T-helper 1 cell treated with Interleukin-12 subunit alpha and Interleukin-12 subunit beta and Interleukin-4 antibody, amounts not matched to agents 30 μg/mL and 1 μg/mL, for 36 hours (primary cell): Measurements from ENCODE around the gene FSTL5.

ENCODE experiments used
- H3K27ac Mint-ChIP-seq: one replicate; pipeline ENCODE4 v1.8.0; 2021; ENCODE audit warnings: mild to moderate bottlenecking, mixed read lengths
- H3K27me3 Mint-ChIP-seq: one replicate; pipeline ENCODE4 v1.8.0; 2021; ENCODE audit warnings: low read depth, mixed read lengths
- H3K36me3 Mint-ChIP-seq: one replicate; pipeline ENCODE4 v1.8.0; 2021; ENCODE audit warnings: low read depth, mixed read lengths
- H3K4me1 Mint-ChIP-seq: one replicate; pipeline ENCODE4 v1.8.0; 2021; ENCODE audit warnings: low read depth, mixed read lengths
- H3K4me3 Mint-ChIP-seq: one replicate; pipeline ENCODE4 v1.8.0; 2021; ENCODE audit warnings: mild to moderate bottlenecking, moderate library complexity, mixed read lengths
- H3K9me3 Mint-ChIP-seq: one replicate; pipeline ENCODE4 v1.8.0; 2021; ENCODE audit warnings: mixed read lengths

The FSTL5 gene

GRCh38 chr4:161448550-161449180 is 715.1 kb downstream of the FSTL5 start:
- no peaks in the 10 kb centered on the region for H3K9me3 Mint-ChIP-seq
- H3K27me3 Mint-ChIP-seq: no peaks in the 10 kb centered on the region
- no peak overlapping the region for H3K27ac Mint-ChIP-seq
- no peak overlapping the region for H3K4me3 Mint-ChIP-seq
- no peaks in the 10 kb centered on the region for H3K36me3 Mint-ChIP-seq
- H3K4me1 Mint-ChIP-seq: no peaks in the 10 kb centered on the region

- Mint-ChIP-seq H3K4me1 (no peaks in the 10 kb centered on the region), H3K27me3 (no peaks in the 10 kb centered on the region), H3K4me3 (no peak overlapping the region)
These were observed 719.2 kb downstream of the FSTL5 start for GRCh38 chr4:161444626-161445025.

GRCh38 chr4:161442921-161443320 is 720.9 kb downstream of the FSTL5 start:
- Mint-ChIP-seq H3K27me3 (no peaks in the 10 kb centered on the region), H3K4me3 (no peak overlapping the region), H3K36me3 (no peaks in the 10 kb centered on the region), H3K4me1 (no peaks in the 10 kb centered on the region), H3K27ac (no peak overlapping the region), H3K9me3 (no peaks in the 10 kb centered on the region)

More at GRCh38 chr4:161444626-161445025, 719.2 kb downstream of the FSTL5 start:
- no peaks in the 10 kb centered on the region for H3K9me3 Mint-ChIP-seq
- no peaks in the 10 kb centered on the region for H3K36me3 Mint-ChIP-seq
- H3K27ac Mint-ChIP-seq: no peak overlapping the region

GRCh38 chr4:161438096-161438495 is 725.7 kb downstream of the FSTL5 start:
- H3K4me3 Mint-ChIP-seq: no peak overlapping the region
- H3K9me3 Mint-ChIP-seq: no peaks in the 10 kb centered on the region
- no peaks in the 10 kb centered on the region for H3K27me3 Mint-ChIP-seq
- H3K4me1 Mint-ChIP-seq: no peaks in the 10 kb centered on the region
- H3K27ac Mint-ChIP-seq: no peak overlapping the region
- no peaks in the 10 kb centered on the region for H3K36me3 Mint-ChIP-seq

GRCh38 chr4:161428180-161428965 is 735.4 kb downstream of the FSTL5 start:
- Mint-ChIP-seq H3K27ac (no peak overlapping the region), H3K9me3 (peaks cover 7% of the 10 kb centered on the region), H3K27me3 (no peaks in the 10 kb centered on the region), H3K4me1 (no peaks in the 10 kb centered on the region), H3K36me3 (no peaks in the 10 kb centered on the region), H3K4me3 (no peak overlapping the region)

GRCh38 chr4:161419822-161420221 is 744.0 kb downstream of the FSTL5 start:
- Mint-ChIP-seq H3K27me3 (no peaks in the 10 kb centered on the region), H3K9me3 (no peaks in the 10 kb centered on the region), H3K36me3 (no peaks in the 10 kb centered on the region), H3K4me3 (no peak overlapping the region), H3K27ac (no peak overlapping the region), H3K4me1 (no peaks in the 10 kb centered on the region)

- Mint-ChIP-seq H3K4me1 (no peaks in the 10 kb centered on the region), H3K9me3 (peaks cover 20% of the 10 kb centered on the region), H3K36me3 (no peaks in the 10 kb centered on the region), H3K27me3 (no peaks in the 10 kb centered on the region), H3K27ac (no peak overlapping the region), H3K4me3 (no peak overlapping the region)
These were observed 751.9 kb downstream of the FSTL5 start for GRCh38 chr4:161411901-161412300.

- no peaks in the 10 kb centered on the region for H3K36me3 Mint-ChIP-seq
- H3K27ac Mint-ChIP-seq: no peak overlapping the region
- H3K9me3 Mint-ChIP-seq: peaks cover 13% of the 10 kb centered on the region
- H3K4me1 Mint-ChIP-seq: no peaks in the 10 kb centered on the region
- H3K4me3 Mint-ChIP-seq: no peak overlapping the region
- no peaks in the 10 kb centered on the region for H3K27me3 Mint-ChIP-seq
These were observed 759.3 kb downstream of the FSTL5 start for GRCh38 chr4:161404346-161405110.

- H3K9me3 Mint-ChIP-seq: peaks cover 13% of the 10 kb centered on the region
- H3K27me3 Mint-ChIP-seq: no peaks in the 10 kb centered on the region
- no peak overlapping the region for H3K4me3 Mint-ChIP-seq
- no peaks in the 10 kb centered on the region for H3K36me3 Mint-ChIP-seq
- no peaks in the 10 kb centered on the region for H3K4me1 Mint-ChIP-seq
- H3K27ac Mint-ChIP-seq: no peak overlapping the region
These were observed 760.0 kb downstream of the FSTL5 start for GRCh38 chr4:161403781-161404180.

- Mint-ChIP-seq H3K4me3 (no peak overlapping the region), H3K27me3 (no peaks in the 10 kb centered on the region), H3K27ac (no peak overlapping the region), H3K9me3 (no peaks in the 10 kb centered on the region), H3K4me1 (no peaks in the 10 kb centered on the region), H3K36me3 (no peaks in the 10 kb centered on the region)
These were observed 770.2 kb downstream of the FSTL5 start for GRCh38 chr4:161393602-161394001.

- H3K27me3 Mint-ChIP-seq: no peaks in the 10 kb centered on the region
- no peak overlapping the region for H3K4me3 Mint-ChIP-seq
- H3K36me3 Mint-ChIP-seq: no peaks in the 10 kb centered on the region
- H3K27ac Mint-ChIP-seq: no peak overlapping the region
- H3K4me1 Mint-ChIP-seq: no peaks in the 10 kb centered on the region
- peaks cover 3% of the 10 kb centered on the region for H3K9me3 Mint-ChIP-seq
These were observed 781.1 kb downstream of the FSTL5 start for GRCh38 chr4:161382655-161383054.

- H3K9me3 Mint-ChIP-seq: peaks cover 17% of the 10 kb centered on the region
These were observed 787.5 kb downstream of the FSTL5 start for GRCh38 chr4:161376275-161376674.

GRCh38 chr4:161364681-161365080 is 799.1 kb downstream of the FSTL5 start:
- no peaks in the 10 kb centered on the region for H3K36me3 Mint-ChIP-seq
- no peak overlapping the region for H3K27ac Mint-ChIP-seq
- no peaks in the 10 kb centered on the region for H3K4me1 Mint-ChIP-seq

More at GRCh38 chr4:161376275-161376674, 787.5 kb downstream of the FSTL5 start:
- Mint-ChIP-seq H3K27ac (no peak overlapping the region), H3K4me1 (no peaks in the 10 kb centered on the region), H3K27me3 (no peaks in the 10 kb centered on the region), H3K4me3 (no peak overlapping the region), H3K36me3 (no peaks in the 10 kb centered on the region)

GRCh38 chr4:161360982-161361381 is 802.8 kb downstream of the FSTL5 start:
- Mint-ChIP-seq H3K36me3 (no peaks in the 10 kb centered on the region), H3K4me1 (no peaks in the 10 kb centered on the region), H3K27ac (no peak overlapping the region), H3K4me3 (no peak overlapping the region), H3K27me3 (no peaks in the 10 kb centered on the region), H3K9me3 (no peaks in the 10 kb centered on the region)

More at GRCh38 chr4:161364681-161365080, 799.1 kb downstream of the FSTL5 start:
- H3K9me3 Mint-ChIP-seq: no peaks in the 10 kb centered on the region
- no peak overlapping the region for H3K4me3 Mint-ChIP-seq
- no peaks in the 10 kb centered on the region for H3K27me3 Mint-ChIP-seq

- Mint-ChIP-seq H3K4me3 (no peak overlapping the region), H3K27ac (no peak overlapping the region), H3K27me3 (no peaks in the 10 kb centered on the region), H3K36me3 (no peaks in the 10 kb centered on the region), H3K9me3 (no peaks in the 10 kb centered on the region), H3K4me1 (no peaks in the 10 kb centered on the region)
These were observed 804.3 kb downstream of the FSTL5 start for GRCh38 chr4:161359491-161359890.
